ENCODE measurements around the gene GABRR1. TPM values are rescaled to one million over a fixed set of nuclear protein-coding genes. Genes with fewer than 3 reads are reported as not detected.
A peak's percentile ranks its signal among the peaks of the same experiment; 100 is the strongest.

Gene GABRR1
- total and polyA plus RNA-seq, 2 of the 13 experiments (the other 11 are each of a cell fraction or from before 2014, with no cell fraction given): not detected

DNA sequence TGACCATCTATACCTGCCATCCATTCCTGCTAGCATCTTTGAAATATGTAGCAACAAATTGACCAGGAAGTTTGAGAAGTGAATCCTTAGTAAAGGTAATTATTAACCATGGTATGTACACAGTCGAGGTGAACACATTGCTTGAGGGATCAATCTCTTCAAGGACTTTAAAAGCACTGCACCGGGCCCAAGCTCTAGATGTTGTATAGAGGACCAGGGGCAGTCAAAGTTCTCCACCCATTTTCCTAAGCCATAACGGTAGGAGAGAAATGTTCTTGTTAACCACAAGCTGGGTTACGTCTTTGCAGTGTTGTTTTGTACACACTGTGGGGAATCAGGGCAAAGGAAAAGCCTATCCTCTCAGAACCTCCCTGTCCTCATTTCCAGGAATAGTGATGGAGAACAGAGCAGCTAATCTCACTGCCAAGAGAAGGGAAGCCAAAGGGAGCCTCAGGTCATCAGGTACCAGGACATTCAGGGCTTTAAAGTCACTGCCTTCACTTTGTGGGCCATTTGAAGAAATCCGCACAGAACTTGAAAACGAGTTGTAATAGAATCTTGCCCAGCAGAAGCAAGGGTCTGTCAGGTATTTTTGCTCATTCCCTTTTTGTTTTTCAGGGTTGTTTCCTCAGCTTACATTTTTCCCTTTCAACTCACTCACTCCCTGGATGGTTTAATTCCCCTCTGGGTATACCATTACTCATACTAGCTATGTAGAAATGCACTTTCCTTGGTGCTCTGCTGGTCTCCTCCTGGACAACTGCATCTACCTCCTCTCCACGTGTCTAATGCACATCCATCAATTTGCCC is 76.6 kb downstream of the GABRR1 start (continued):
- TF ChIP-seq, protein P1, sequence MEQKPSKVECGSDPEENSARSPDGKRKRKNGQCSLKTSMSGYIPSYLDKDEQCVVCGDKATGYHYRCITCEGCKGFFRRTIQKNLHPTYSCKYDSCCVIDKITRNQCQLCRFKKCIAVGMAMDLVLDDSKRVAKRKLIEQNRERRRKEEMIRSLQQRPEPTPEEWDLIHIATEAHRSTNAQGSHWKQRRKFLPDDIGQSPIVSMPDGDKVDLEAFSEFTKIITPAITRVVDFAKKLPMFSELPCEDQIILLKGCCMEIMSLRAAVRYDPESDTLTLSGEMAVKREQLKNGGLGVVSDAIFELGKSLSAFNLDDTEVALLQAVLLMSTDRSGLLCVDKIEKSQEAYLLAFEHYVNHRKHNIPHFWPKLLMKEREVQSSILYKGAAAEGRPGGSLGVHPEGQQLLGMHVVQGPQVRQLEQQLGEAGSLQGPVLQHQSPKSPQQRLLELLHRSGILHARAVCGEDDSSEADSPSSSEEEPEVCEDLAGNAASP (CRISPR knock-in tag; IDR thresholded peaks at IDR 0.05; ENCODE audit: borderline replicate concordance): no peak
- TF ChIP-seq HMG20A (CRISPR knock-in tag; IDR thresholded peaks at IDR 0.05; ENCODE audit: borderline replicate concordance): peak; percentile 65; the same call in 1 of the 2 replicates
- TF ChIP-seq AHR (CRISPR knock-in tag; IDR thresholded peaks at IDR 0.05): no peak
- no peak for TF ChIP-seq MAZ (IDR thresholded peaks at IDR 0.05; ENCODE audit: borderline replicate concordance, low read depth, low read length)
- TF ChIP-seq MAZ (CRISPR knock-in tag; IDR thresholded peaks at IDR 0.05; ENCODE audit: low read depth): no peak
- TF ChIP-seq, protein P2, sequence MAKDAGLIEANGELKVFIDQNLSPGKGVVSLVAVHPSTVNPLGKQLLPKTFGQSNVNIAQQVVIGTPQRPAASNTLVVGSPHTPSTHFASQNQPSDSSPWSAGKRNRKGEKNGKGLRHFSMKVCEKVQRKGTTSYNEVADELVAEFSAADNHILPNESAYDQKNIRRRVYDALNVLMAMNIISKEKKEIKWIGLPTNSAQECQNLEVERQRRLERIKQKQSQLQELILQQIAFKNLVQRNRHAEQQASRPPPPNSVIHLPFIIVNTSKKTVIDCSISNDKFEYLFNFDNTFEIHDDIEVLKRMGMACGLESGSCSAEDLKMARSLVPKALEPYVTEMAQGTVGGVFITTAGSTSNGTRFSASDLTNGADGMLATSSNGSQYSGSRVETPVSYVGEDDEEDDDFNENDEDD (CRISPR knock-in tag; IDR thresholded peaks at IDR 0.05; ENCODE audit: borderline replicate concordance): no peak
- no peak for TF ChIP-seq ZNF543 (CRISPR knock-in tag; IDR thresholded peaks at IDR 0.05)
- TF ChIP-seq, protein P3, sequence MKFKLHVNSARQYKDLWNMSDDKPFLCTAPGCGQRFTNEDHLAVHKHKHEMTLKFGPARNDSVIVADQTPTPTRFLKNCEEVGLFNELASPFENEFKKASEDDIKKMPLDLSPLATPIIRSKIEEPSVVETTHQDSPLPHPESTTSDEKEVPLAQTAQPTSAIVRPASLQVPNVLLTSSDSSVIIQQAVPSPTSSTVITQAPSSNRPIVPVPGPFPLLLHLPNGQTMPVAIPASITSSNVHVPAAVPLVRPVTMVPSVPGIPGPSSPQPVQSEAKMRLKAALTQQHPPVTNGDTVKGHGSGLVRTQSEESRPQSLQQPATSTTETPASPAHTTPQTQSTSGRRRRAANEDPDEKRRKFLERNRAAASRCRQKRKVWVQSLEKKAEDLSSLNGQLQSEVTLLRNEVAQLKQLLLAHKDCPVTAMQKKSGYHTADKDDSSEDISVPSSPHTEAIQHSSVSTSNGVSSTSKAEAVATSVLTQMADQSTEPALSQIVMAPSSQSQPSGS (CRISPR knock-in tag; IDR thresholded peaks at IDR 0.05): 0 out of 2 replicates have a peak, but pooled peaks have one; percentile 46
- TF ChIP-seq ZNF496 (CRISPR knock-in tag; IDR thresholded peaks at IDR 0.05; ENCODE audit: insufficient replicate concordance): no peak
- TF ChIP-seq, protein P4, sequence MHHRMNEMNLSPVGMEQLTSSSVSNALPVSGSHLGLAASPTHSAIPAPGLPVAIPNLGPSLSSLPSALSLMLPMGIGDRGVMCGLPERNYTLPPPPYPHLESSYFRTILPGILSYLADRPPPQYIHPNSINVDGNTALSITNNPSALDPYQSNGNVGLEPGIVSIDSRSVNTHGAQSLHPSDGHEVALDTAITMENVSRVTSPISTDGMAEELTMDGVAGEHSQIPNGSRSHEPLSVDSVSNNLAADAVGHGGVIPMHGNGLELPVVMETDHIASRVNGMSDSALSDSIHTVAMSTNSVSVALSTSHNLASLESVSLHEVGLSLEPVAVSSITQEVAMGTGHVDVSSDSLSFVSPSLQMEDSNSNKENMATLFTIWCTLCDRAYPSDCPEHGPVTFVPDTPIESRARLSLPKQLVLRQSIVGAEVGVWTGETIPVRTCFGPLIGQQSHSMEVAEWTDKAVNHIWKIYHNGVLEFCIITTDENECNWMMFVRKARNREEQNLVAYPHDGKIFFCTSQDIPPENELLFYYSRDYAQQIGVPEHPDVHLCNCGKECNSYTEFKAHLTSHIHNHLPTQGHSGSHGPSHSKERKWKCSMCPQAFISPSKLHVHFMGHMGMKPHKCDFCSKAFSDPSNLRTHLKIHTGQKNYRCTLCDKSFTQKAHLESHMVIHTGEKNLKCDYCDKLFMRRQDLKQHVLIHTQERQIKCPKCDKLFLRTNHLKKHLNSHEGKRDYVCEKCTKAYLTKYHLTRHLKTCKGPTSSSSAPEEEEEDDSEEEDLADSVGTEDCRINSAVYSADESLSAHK (CRISPR knock-in tag; IDR thresholded peaks at IDR 0.05; ENCODE audit: borderline replicate concordance): no peak
- no peak for TF ChIP-seq EEA1 (CRISPR knock-in tag; IDR thresholded peaks at IDR 0.05; ENCODE audit: borderline replicate concordance)
- no peak for TF ChIP-seq ZKSCAN5 (CRISPR knock-in tag; IDR thresholded peaks at IDR 0.05)
- TF ChIP-seq ZNF383 (CRISPR knock-in tag; IDR thresholded peaks at IDR 0.05; ENCODE audit: borderline replicate concordance): no peak
- TF ChIP-seq, protein P5, sequence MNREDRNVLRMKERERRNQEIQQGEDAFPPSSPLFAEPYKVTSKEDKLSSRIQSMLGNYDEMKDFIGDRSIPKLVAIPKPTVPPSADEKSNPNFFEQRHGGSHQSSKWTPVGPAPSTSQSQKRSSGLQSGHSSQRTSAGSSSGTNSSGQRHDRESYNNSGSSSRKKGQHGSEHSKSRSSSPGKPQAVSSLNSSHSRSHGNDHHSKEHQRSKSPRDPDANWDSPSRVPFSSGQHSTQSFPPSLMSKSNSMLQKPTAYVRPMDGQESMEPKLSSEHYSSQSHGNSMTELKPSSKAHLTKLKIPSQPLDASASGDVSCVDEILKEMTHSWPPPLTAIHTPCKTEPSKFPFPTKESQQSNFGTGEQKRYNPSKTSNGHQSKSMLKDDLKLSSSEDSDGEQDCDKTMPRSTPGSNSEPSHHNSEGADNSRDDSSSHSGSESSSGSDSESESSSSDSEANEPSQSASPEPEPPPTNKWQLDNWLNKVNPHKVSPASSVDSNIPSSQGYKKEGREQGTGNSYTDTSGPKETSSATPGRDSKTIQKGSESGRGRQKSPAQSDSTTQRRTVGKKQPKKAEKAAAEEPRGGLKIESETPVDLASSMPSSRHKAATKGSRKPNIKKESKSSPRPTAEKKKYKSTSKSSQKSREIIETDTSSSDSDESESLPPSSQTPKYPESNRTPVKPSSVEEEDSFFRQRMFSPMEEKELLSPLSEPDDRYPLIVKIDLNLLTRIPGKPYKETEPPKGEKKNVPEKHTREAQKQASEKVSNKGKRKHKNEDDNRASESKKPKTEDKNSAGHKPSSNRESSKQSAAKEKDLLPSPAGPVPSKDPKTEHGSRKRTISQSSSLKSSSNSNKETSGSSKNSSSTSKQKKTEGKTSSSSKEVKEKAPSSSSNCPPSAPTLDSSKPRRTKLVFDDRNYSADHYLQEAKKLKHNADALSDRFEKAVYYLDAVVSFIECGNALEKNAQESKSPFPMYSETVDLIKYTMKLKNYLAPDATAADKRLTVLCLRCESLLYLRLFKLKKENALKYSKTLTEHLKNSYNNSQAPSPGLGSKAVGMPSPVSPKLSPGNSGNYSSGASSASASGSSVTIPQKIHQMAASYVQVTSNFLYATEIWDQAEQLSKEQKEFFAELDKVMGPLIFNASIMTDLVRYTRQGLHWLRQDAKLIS (CRISPR knock-in tag; IDR thresholded peaks at IDR 0.05): no peak
- TF ChIP-seq, protein P6, sequence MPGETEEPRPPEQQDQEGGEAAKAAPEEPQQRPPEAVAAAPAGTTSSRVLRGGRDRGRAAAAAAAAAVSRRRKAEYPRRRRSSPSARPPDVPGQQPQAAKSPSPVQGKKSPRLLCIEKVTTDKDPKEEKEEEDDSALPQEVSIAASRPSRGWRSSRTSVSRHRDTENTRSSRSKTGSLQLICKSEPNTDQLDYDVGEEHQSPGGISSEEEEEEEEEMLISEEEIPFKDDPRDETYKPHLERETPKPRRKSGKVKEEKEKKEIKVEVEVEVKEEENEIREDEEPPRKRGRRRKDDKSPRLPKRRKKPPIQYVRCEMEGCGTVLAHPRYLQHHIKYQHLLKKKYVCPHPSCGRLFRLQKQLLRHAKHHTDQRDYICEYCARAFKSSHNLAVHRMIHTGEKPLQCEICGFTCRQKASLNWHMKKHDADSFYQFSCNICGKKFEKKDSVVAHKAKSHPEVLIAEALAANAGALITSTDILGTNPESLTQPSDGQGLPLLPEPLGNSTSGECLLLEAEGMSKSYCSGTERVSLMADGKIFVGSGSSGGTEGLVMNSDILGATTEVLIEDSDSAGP (CRISPR knock-in tag; IDR thresholded peaks at IDR 0.05; ENCODE audit: borderline replicate concordance): no peak
